Osteocyte (in vitro differentiated cells): ENCODE results near the gene ERG. TPM values are rescaled to one million over a fixed set of nuclear protein-coding genes. Genes with fewer than 3 reads are reported as not detected.
A peak's percentile ranks its signal among the peaks of the same experiment; 100 is the strongest.

Source experiments
- DNase-seq: peaks from one replicate; pipeline ENCODE4 v3.0.0; 2021; ENCODE audit warnings: mixed read lengths; ENCODE audit not compliant: unreplicated experiment; ENCODE audit errors: extremely low spot score
- H3K27ac Mint-ChIP-seq: one replicate; pipeline ENCODE4 v1.8.0; 2021; ENCODE audit warnings: mild to moderate bottlenecking, mixed read lengths; ENCODE audit not compliant: unreplicated experiment
- H3K27me3 Mint-ChIP-seq: one replicate; pipeline ENCODE4 v1.8.0; 2021; ENCODE audit warnings: mixed read lengths; ENCODE audit not compliant: unreplicated experiment
- H3K36me3 Mint-ChIP-seq: one replicate; pipeline ENCODE4 v1.8.0; 2021; ENCODE audit warnings: mixed read lengths; ENCODE audit not compliant: unreplicated experiment
- H3K4me1 Mint-ChIP-seq: one replicate; pipeline ENCODE4 v1.8.0; 2021; ENCODE audit warnings: mixed read lengths; ENCODE audit not compliant: unreplicated experiment
- H3K4me3 Mint-ChIP-seq: one replicate; pipeline ENCODE4 v1.8.0; 2021; ENCODE audit warnings: mild to moderate bottlenecking, moderate library complexity, mixed read lengths; ENCODE audit not compliant: unreplicated experiment
- H3K9me3 Mint-ChIP-seq: one replicate; pipeline ENCODE4 v1.8.0; 2021; ENCODE audit warnings: mixed read lengths; ENCODE audit not compliant: unreplicated experiment
- total RNA-seq: library from RNA; stranded (reverse); gene quantifications from 2 replicates; pipeline ENCODE4 v1.2.1, GENCODE V29; 2021
- TF ChIP-seq, protein P1 (sequence below): fragments of 200-600 bp; sonication (generic); IDR thresholded peaks from 2 replicates; pipeline ENCODE4 v1.5.0; 2021; ENCODE audit warnings: antibody characterized with exemption, mild to moderate bottlenecking, moderate library complexity

Gene ERG
- total RNA-seq, 1 donor from 2014 or later: 11.0 TPM

DNA sequence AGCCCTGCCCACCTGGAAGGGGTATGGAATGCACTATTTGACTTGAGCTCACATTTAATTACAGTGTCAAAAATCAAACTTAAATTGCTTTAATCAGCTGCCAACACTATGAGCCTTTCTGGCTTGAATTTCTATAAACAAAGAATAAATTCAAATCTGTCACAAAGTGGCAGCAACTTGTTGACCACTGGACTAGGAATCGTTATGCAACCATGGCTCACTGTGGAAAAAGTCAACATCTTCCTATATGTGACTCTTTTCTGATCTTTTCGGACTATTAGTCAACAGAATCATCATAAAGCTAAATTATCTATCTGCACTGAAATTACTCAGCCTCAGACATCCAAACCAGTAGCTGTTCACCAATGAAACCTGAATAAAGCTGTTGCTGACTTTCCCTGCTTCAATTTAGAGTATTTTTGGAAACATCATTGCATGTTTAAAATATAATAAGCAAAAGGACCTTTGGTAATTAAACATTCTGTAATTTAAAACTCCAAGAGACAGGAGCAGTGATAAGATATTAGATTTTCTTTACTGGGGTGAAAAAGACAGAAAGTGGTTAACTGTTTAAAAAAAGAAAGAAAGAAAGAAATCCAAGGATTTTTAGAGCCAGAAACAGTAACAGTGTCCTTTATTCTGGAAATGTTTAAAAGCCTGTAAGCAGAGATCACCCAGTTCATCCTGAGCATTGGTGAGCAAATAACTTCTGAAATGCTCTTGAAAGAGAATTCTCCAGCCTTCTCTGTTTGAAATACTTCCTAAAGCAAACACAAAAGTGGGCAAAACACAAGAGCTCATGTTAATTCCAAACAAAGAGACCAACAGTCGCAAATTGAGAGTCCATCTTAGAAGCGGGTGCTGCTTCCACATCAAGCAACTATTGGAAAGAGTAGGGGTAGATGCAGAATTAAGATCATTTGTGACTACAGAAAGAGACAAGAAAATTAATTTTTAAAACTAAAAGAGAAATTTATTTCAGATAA is 26.2 kb upstream of the ERG start:
- TF ChIP-seq, protein P1, sequence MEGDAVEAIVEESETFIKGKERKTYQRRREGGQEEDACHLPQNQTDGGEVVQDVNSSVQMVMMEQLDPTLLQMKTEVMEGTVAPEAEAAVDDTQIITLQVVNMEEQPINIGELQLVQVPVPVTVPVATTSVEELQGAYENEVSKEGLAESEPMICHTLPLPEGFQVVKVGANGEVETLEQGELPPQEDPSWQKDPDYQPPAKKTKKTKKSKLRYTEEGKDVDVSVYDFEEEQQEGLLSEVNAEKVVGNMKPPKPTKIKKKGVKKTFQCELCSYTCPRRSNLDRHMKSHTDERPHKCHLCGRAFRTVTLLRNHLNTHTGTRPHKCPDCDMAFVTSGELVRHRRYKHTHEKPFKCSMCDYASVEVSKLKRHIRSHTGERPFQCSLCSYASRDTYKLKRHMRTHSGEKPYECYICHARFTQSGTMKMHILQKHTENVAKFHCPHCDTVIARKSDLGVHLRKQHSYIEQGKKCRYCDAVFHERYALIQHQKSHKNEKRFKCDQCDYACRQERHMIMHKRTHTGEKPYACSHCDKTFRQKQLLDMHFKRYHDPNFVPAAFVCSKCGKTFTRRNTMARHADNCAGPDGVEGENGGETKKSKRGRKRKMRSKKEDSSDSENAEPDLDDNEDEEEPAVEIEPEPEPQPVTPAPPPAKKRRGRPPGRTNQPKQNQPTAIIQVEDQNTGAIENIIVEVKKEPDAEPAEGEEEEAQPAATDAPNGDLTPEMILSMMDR: no peak
- Mint-ChIP-seq H3K27me3 (peaks cover 12% of the 10 kb centered on the region), H3K27ac (no peak overlapping the region), H3K9me3 (no peaks in the 10 kb centered on the region), H3K4me1 (peaks cover 2% of the 10 kb centered on the region), H3K4me3 (no peak overlapping the region), H3K36me3 (peaks cover 2% of the 10 kb centered on the region)
- no peak for DNase-seq

DNA sequence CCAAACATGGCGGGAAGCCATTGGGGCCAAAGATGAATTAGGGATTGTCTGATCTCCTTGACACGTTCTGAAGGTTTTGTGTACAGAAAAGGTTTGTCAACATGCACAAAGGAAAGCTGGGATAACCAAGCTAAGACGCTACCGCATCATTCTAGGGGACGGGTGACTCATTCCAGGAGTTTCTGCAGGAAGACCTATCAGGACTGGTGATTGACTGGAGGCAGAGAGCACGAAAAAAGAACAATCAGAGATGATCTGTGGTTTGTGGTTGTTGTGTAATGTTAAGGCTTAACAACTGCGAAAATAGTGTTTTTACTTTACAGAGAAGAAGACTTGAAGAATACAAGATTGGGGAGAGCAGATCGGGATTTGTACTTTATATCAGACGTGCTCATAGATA is 22.2 kb upstream of the ERG start:
- Mint-ChIP-seq H3K27me3 (peaks cover 17% of the 10 kb centered on the region), H3K27ac (no peak overlapping the region), H3K4me1 (peaks cover 2% of the 10 kb centered on the region), H3K36me3 (no peaks in the 10 kb centered on the region), H3K9me3 (no peaks in the 10 kb centered on the region), H3K4me3 (no peak overlapping the region)
- TF ChIP-seq, protein P1: no peak
- DNase-seq: no peak

DNA sequence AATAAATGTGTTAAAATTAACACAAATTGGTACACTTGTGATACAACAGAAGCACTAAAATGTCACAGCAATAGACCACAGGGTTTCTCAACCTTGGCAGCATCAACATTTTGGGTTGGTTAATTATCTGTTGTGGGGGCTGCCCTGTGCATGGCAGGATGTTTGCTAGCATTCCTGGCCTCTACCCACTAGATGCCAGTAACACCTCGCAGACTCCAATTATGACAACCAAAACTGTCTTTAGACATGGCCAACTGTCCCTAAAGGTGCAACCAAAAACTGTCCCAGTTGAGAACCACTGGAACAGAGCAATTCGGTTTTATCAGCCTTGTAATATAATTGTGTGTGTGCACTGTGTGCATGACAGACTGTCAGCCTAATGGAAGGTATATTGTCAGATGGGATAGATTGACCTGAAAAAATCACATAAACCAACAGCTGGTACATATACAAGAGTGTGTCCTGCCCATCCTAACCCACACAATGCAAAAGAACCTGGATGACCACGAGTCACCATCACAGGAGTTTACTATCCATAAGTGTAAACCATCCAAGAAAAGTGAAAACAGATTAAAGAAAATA is 13.5 kb upstream of the ERG start:
- no peak for DNase-seq
- TF ChIP-seq, protein P1: peak; percentile 14
- Mint-ChIP-seq H3K27ac (no peak overlapping the region), H3K9me3 (no peaks in the 10 kb centered on the region), H3K36me3 (no peaks in the 10 kb centered on the region), H3K4me1 (peaks cover 28% of the 10 kb centered on the region), H3K27me3 (no peaks in the 10 kb centered on the region), H3K4me3 (no peak overlapping the region)

DNA sequence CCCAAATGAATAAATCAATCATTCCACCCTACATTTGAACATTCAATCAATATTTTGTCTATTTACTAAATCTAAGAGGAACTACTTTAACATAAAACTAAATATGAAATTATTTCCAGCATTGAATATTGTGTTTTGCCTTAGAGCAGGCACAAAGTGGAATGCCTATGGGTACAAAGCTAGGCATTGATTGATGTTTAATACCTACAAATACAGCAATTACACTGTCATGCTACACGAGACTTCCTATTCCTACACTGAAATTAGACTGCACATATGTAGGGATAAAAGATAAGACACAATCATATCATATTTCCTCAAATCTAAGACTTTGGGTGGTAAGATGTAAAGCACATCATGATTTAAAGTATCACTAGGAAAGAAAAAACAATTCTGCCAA is 12.9 kb upstream of the ERG start:
- no peak for DNase-seq
- H3K27ac Mint-ChIP-seq: no peak overlapping the region
- peaks cover 34% of the 10 kb centered on the region for H3K4me1 Mint-ChIP-seq
- no peaks in the 10 kb centered on the region for H3K9me3 Mint-ChIP-seq
- no peaks in the 10 kb centered on the region for H3K36me3 Mint-ChIP-seq
- no peak overlapping the region for H3K4me3 Mint-ChIP-seq
- TF ChIP-seq, protein P1: no peak
- no peaks in the 10 kb centered on the region for H3K27me3 Mint-ChIP-seq

DNA sequence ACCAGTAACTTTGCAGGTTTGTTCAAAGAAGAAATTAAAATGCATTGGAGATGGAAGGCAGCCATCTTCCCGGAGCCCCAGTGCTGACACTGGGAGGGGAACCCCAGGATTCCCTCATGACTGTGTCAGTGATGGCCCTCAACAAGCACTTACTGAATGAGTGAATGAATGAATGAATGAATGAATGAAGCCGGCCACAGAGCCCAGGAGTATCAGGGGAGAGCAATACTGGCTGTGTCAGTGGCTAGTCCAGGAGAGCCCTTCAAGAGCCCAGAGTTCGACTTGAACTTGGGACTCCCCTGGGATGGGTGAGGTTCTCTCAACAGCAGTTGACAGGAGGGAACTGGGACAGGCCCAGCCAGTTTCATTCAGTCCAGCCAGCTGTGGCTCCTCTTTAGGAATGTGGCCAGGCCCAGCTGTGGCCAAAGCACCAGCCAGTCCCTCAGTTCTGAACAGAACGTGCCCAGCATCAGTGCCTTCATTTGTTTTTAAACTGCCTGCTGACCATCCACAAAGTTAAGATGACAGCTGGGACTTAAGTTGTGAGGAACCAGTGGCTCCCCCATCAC is 9.2 kb upstream of the ERG start:
- H3K4me1 Mint-ChIP-seq: peaks cover 58% of the 10 kb centered on the region
- TF ChIP-seq, protein P1: no peak
- H3K27me3 Mint-ChIP-seq: no peaks in the 10 kb centered on the region
- no peak overlapping the region for H3K4me3 Mint-ChIP-seq
- no peak for DNase-seq
- no peaks in the 10 kb centered on the region for H3K9me3 Mint-ChIP-seq
- H3K36me3 Mint-ChIP-seq: no peaks in the 10 kb centered on the region
- peak overlapping the region; percentile 83 for H3K27ac Mint-ChIP-seq
